Adipose tissue (tissue), 3 donors: ENCODE measurements around the gene YIPF5. TPM values are rescaled to one million over a fixed set of nuclear protein-coding genes. Genes with fewer than 3 reads are reported as not detected.

Experiments used
- H3K27ac ChIP-seq: one replicate; pipeline ENCODE4 v1.5.1; 2013; ENCODE audit warnings: low read depth, low read length
- WGBS, 3 donors: extraction: QIAGEN DNeasy Blood & Tissue Kit; methylation state at CpG; one replicate each; pipeline ENCODE4 v1.1.7; 2013; 5-methylcytosine and 5-hydroxymethylcytosine counted together
- polyA plus RNA-seq, 3 donors: library from polyadenylated mRNA; stranded (reverse); fragments of 200-250 nt; gene quantifications; one replicate each; pipeline ENCODE4 v1.2.3, GENCODE V29; 2013
- donor health status: healthy with polysubstance abuse.
- donor health status: Bipolar disorder and iron deficiency.
- donor health status: healthy.

YIPF5 gene
- polyA plus RNA-seq, 3 donors: 13.8 to 18.8 (median 15.8) TPM

GRCh38 chr5:144134194-144134826 lies 36.1 kb downstream of the YIPF5 start:
- 59 to 94% (median 91%) methylated on average over 2 of the region's 2 CpGs for WGBS, 3 donors
- no peak overlapping the region for H3K27ac ChIP-seq

- WGBS, 3 donors: 92 to 96% (median 96%) methylated on average over 4 of the region's 4 CpGs
- no peak overlapping the region for H3K27ac ChIP-seq
Observed at GRCh38 chr5:144133050-144133633, 37.3 kb downstream of the YIPF5 start.

DNA sequence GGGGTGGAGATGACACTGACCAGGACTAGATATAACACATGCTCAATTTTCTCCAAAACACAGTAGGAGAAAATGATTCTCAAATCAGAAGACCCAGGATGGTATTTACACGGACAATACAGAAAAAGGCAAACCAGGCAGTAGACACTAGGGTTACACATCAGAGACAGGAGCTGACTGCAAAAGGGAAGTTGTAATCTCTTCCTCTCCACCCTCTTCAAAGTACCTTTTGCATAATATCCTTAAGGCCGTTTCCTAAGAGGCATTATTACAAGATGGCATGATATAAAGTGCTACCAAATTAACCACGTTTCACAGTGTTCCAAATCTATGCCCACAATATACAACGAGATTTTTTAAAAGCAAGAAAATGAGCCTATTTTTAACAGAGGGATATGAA lies 39.2 kb downstream of the YIPF5 start:
- H3K27ac ChIP-seq: no peak overlapping the region
- 53 to 86% (median 63%) methylated on average over 4 of the region's 4 CpGs for WGBS, 3 donors

GRCh38 chr5:144130306-144130705 lies 40.2 kb downstream of the YIPF5 start:
- no peak overlapping the region for H3K27ac ChIP-seq
- 87 to 90% (median 90%) methylated on average over 4 of the region's 4 CpGs for WGBS, 3 donors

DNA sequence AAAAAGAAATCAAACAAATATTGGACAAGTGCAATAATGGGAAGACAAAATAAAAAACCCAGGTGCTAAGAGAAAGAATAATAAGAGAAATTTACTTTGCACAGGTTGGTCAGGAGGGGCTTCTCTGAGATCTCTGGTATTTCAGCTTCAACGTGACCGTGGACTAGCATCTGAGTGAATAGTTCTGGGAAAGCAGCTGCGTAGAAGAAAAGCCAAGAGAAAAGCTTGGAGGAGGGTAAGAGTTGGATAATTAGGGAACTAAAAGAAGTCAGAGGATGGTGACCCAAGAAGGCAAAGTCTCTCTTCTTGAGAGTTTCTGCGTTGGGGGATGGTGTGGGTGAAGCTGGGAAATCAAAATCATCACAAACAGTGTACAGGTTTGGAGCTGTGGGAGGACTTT lies 41.6 kb downstream of the YIPF5 start:
- WGBS, 3 donors: 93 to 97% (median 93%) methylated on average over 3 to 4 of the region's 4 CpGs
- H3K27ac ChIP-seq: no peak overlapping the region

- 86 to 94% (median 91%) methylated on average over 4 of the region's 4 CpGs for WGBS, 3 donors
- H3K27ac ChIP-seq: no peak overlapping the region
Observed at GRCh38 chr5:144126707-144127106, 43.8 kb downstream of the YIPF5 start.

DNA sequence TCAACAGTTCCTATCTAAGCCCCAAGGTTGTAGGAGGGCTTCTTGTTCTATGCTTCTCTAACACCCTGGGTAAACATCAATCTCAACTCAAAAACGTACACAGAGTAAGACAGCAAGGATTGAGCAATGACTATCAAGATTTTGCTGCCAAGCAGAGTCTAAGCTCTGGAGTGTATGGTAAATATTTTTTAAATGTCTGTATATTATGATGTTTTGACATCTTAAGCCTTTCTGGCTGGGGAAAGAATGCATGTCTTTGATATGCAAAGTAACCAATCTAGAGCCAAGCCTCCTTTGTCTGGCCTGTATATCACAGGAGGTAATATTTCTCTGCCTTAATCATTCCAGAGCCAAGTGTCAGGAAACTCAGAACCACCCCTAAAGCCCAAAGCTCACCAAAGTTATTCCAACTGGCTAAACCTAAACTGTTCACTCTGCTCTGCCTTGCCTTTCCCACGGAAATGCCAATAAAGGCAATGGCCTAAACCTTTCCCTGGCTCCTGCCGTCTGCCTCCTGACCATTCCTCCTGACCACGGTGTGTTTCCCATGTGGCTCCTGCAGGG lies 45.2 kb downstream of the YIPF5 start:
- WGBS, 3 donors: 62 to 81% (median 74%) methylated on average over 4 of the region's 4 CpGs
- H3K27ac ChIP-seq: no peak overlapping the region

- 83 to 94% (median 91%) methylated on average over 3 of the region's 3 CpGs for WGBS, 3 donors
Observed at GRCh38 chr5:144122641-144123040, 47.8 kb downstream of the YIPF5 start.

DNA sequence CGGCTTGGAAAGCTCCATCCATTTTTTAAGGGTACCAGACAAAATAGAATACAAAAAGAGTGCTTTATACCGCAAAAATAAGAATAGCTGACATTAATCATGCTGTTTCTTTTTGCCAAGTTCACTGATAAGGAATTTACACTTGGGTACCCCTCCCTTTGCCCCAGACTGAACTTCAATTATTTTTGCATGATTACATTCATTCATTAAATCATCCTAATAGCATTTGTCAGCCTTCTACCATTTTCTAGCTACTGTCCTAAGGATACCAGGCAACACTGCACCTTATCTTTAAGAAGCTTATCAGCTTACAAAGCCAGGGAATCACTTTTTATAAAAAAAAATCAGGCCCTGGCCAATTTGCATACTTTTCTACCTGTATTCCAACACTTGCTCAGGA lies 48.4 kb downstream of the YIPF5 start:
- no peak overlapping the region for H3K27ac ChIP-seq
- 64 to 79% (median 67%) methylated on average over 2 of the region's 2 CpGs for WGBS, 3 donors

More at GRCh38 chr5:144122641-144123040, 47.8 kb downstream of the YIPF5 start:
- no peak overlapping the region for H3K27ac ChIP-seq

- 88 to 97% (median 93%) methylated on average over 1 of the region's 1 CpG for WGBS, 3 donors
- no peak overlapping the region for H3K27ac ChIP-seq
Observed at GRCh38 chr5:144121577-144121976, 48.9 kb downstream of the YIPF5 start.

- 73 to 80% (median 79%) methylated on average over 2 of the region's 2 CpGs for WGBS, 3 donors
- H3K27ac ChIP-seq: no peak overlapping the region
Observed at GRCh38 chr5:144120661-144121180, 49.7 kb downstream of the YIPF5 start.

DNA sequence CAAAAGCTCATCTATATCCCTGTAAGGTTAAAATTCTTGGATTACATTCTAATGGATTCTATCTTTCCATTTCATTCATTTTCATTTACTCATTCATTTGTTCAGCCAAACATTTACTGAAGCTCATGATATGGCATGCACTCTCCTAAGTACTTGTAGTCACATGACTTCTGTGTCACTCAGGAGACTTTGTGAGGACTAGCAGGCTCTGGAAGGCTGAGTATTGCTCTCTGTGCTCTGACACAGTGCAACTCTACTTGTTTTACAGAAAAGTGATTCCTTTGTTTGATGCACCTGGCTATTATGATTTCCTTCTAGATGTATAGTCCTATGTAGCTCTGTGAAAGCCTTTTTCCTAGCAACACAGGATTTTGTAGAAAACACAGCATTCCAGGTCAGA lies 53.0 kb downstream of the YIPF5 start:
- no peak overlapping the region for H3K27ac ChIP-seq

DNA sequence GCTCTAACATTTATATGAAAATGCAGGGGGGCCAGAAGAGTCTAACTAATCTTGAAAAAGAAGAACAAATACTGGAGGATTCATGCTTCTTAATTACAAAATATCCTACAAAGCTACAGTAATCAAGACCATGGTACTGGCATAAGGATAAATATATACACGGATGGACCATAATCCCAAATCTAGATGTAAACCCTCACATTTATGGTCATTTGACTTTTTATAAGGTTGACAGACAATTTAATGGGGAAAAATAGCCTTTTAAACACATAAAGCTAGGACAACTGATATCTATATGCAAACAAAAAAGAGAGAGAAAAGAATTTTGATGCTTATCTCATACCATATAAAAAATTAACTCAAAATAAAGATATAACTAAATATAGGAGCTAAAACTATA lies 55.9 kb downstream of the YIPF5 start:
- WGBS, 3 donors: 0 to 90% (median 87%) methylated on average over 1 of the region's 1 CpG
- H3K27ac ChIP-seq: no peak overlapping the region

Other genes starting within 250 kb of the YIPF5 start
- under 1 TPM; 0.01 to 0.38 (median 0.22) TPM for gene KCTD16, start 214 bp upstream of the YIPF5 start, polyA plus RNA-seq